ENCODE results near the gene SULT6B1.
"Not testable (repeated sequence)": the region's sequence is repeated elsewhere in the genome, so short reads cannot be mapped to it uniquely, and the experiment has no call there.

SULT6B1 gene

GRCh38 chr2:37224063-37224462 is 35.6 kb upstream of the SULT6B1 start:
- DNase-seq (ENCODE audit: extremely low read depth, low read depth) = no peak
- no peak overlapping the region for H3K4me3 ChIP-seq (replicated peaks; ENCODE audit: low read depth, low read length)
- TF ChIP-seq CTCF (IDR thresholded peaks at IDR 0.05; ENCODE audit: low read depth, low read length, missing control alignments) = no peak

- TF ChIP-seq CTCF (IDR thresholded peaks at IDR 0.05; ENCODE audit: low read depth, low read length, missing control alignments) = no peak
- no peak overlapping the region for H3K4me3 ChIP-seq (replicated peaks; ENCODE audit: low read depth, low read length)
- no peak for DNase-seq (ENCODE audit: extremely low read depth, low read depth)
Measured at GRCh38 chr2:37223131-37223530, 34.7 kb upstream of the SULT6B1 start.

- no peak for TF ChIP-seq CTCF (IDR thresholded peaks at IDR 0.05; ENCODE audit: low read depth, low read length, missing control alignments)
- no peak for DNase-seq (ENCODE audit: extremely low read depth, low read depth)
- H3K4me3 ChIP-seq (replicated peaks; ENCODE audit: low read depth, low read length) = no peak overlapping the region
Measured at GRCh38 chr2:37219046-37219445, 30.6 kb upstream of the SULT6B1 start.

- no peak for DNase-seq (ENCODE audit: extremely low read depth, low read depth)
- TF ChIP-seq CTCF (IDR thresholded peaks at IDR 0.05; ENCODE audit: low read depth, low read length, missing control alignments) = no peak
- H3K4me3 ChIP-seq (replicated peaks; ENCODE audit: low read depth, low read length) = no peak overlapping the region
Measured at GRCh38 chr2:37215250-37215649, 26.8 kb upstream of the SULT6B1 start.

GRCh38 chr2:37211939-37212338 is 23.5 kb upstream of the SULT6B1 start:
- no peak for DNase-seq (ENCODE audit: extremely low read depth, low read depth)

GRCh38 chr2:37211212-37211611 is 22.7 kb upstream of the SULT6B1 start:
- no peak for DNase-seq (ENCODE audit: extremely low read depth, low read depth)
- H3K4me3 ChIP-seq (replicated peaks; ENCODE audit: low read depth, low read length) = no peak overlapping the region
- TF ChIP-seq CTCF (IDR thresholded peaks at IDR 0.05; ENCODE audit: low read depth, low read length, missing control alignments) = no peak

More at GRCh38 chr2:37211939-37212338, 23.5 kb upstream of the SULT6B1 start:
- H3K4me3 ChIP-seq (replicated peaks; ENCODE audit: low read depth, low read length) = no peak overlapping the region
- TF ChIP-seq CTCF (IDR thresholded peaks at IDR 0.05; ENCODE audit: low read depth, low read length, missing control alignments) = no peak

- not testable (repeated sequence) for DNase-seq (ENCODE audit: extremely low read depth, low read depth); H3K4me3 ChIP-seq (replicated peaks; ENCODE audit: low read depth, low read length)
Measured at GRCh38 chr2:37206760-37207159, 18.3 kb upstream of the SULT6B1 start.
